ENCODE data around the gene FAM120A. TPM values are rescaled to one million over a fixed set of nuclear protein-coding genes. Genes with fewer than 3 reads are reported as not detected.
A peak's percentile ranks its signal among the peaks of the same experiment; 100 is the strongest.

FAM120A gene
- total and polyA plus RNA-seq, 4 donors = 28.3 to 91.0 (median 50.3) TPM

GRCh38 chr9:93599571-93600403 is 148.3 kb downstream of the FAM120A start:
- 78% methylated on average over 17 of the region's 17 CpGs for WGBS
- Histone ChIP-seq H3K9me3 (ENCODE audit: control insufficient read depth in 4 of 4, low read length in 3 of 4) (no peaks in the 10 kb centered on the region), H3K4me1 (ENCODE audit: control insufficient read depth in 4 of 4, insufficient read depth in 4 of 4, low read length in 3 of 4) (no peaks in the 10 kb centered on the region), H3K9ac (ENCODE audit: low read depth in 1 of 2, low read length in 2 of 2) (no peak overlapping the region), H3K27me3 (ENCODE audit: control insufficient read depth in 4 of 4, insufficient read depth in 4 of 4, low read length in 3 of 4) (no peaks in the 10 kb centered on the region), H3K36me3 (ENCODE audit: control insufficient read depth in 4 of 4, insufficient read depth in 3 of 4, low read depth in 1 of 4, low read length in 3 of 4) (no peaks in the 10 kb centered on the region), H3K27ac (ENCODE audit: low read depth in 1 of 2, low read length in 2 of 2) (no peak overlapping the region), H3K4me3 (ENCODE audit: low read depth in 1 of 3, low read length in 3 of 3) (no peak overlapping the region)
- TF ChIP-seq GABPA (IDR thresholded peaks at IDR 0.05 in 1 of 2, conservative IDR thresholded peaks at IDR 0.05 in 1 of 2) = no peak
- no peak for TF ChIP-seq EGR1 (IDR thresholded peaks at IDR 0.05; ENCODE audit: low read depth in 2 of 2)
- TF ChIP-seq ZBTB33 (IDR thresholded peaks at IDR 0.05) = no peak
- no peak for TF ChIP-seq MAX (IDR thresholded peaks at IDR 0.05)
- TF ChIP-seq NR2F2 (IDR thresholded peaks at IDR 0.05) = no peak
- TF ChIP-seq ATF3 (IDR thresholded peaks at IDR 0.05) = no peak
- TF ChIP-seq FOXA1 (IDR thresholded peaks at IDR 0.05) = no peak
- no peak for TF ChIP-seq FOXA2 (IDR thresholded peaks at IDR 0.05)
- TF ChIP-seq JUND (IDR thresholded peaks at IDR 0.05) = no peak
- no peak for TF ChIP-seq TAF1 (conservative IDR thresholded peaks at IDR 0.05)
- no peak for TF ChIP-seq RXRA (IDR thresholded peaks at IDR 0.05)
- no peak for TF ChIP-seq REST (IDR thresholded peaks at IDR 0.05)
- TF ChIP-seq YY1 (IDR thresholded peaks at IDR 0.05) = no peak
- no peak for TF ChIP-seq HNF4G (IDR thresholded peaks at IDR 0.05)
- no peak for TF ChIP-seq RAD21 (IDR thresholded peaks at IDR 0.05)
- no peak for TF ChIP-seq HNF4A (conservative IDR thresholded peaks at IDR 0.05)
- TF ChIP-seq SP1 (IDR thresholded peaks at IDR 0.05) = no peak
- no peak for TF ChIP-seq CTCF (IDR thresholded peaks at IDR 0.05; ENCODE audit: low read depth, low read length, missing input control)
- peak; percentile 16 for DNase-seq (ENCODE audit: low spot score)
